Islet precursor cell (in vitro differentiated cells): ENCODE data around the gene ZNF48.
"Not testable (repeated sequence)": the region's sequence is repeated elsewhere in the genome, so short reads cannot be mapped to it uniquely, and the experiment has no call there.

Experiments used
- DNase-seq: peaks from one replicate; pipeline ENCODE4 v3.0.0-alpha.2; 2018

ZNF48 gene

DNA sequence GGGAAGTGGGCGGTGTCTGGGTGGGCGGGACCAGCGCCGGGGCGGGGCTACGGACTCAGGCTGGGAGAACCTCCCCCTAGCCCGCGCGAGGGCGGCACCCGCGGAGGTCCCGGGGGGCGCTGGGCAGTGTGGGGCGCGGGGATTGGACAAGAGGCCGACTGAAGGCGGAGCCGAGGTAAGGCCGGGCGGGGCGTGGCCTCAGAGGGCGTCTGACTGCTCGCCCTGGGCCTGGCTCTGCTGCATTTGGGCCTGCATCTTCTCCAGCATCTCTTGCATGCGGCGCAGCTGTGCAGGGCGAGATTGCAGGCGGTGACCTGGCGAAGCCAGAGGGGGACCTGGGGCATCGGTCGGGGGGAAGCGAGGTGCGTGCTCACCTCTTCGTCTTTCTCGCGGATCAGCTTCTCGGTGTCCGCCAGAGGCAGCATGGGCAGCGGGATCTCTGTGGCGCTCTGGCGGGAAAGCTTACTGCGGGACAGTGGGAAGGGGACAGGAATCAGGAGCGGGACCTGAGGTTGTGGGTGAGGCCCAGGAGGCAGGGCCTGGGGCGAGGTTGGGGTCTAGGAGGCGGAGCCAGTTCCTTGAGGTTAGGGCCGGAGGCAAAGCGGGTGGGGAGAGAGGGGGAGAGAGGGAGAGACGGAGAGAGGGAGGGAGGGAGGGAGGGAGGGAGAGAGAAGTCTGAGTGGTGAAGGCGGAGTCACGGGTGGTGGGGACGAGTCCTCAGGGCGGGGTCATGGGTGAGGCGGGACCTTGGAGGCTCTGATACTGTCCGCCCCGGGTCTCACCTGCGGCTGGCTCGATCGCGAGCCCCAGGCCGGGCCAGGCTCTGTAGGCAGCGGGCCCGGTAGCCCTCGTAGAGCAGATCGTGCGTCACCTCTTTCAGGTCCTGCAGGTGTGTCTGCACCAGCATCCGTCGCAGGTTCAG lies 16.7 kb upstream of the ZNF48 start:
- peak; percentile 100 for DNase-seq

DNA sequence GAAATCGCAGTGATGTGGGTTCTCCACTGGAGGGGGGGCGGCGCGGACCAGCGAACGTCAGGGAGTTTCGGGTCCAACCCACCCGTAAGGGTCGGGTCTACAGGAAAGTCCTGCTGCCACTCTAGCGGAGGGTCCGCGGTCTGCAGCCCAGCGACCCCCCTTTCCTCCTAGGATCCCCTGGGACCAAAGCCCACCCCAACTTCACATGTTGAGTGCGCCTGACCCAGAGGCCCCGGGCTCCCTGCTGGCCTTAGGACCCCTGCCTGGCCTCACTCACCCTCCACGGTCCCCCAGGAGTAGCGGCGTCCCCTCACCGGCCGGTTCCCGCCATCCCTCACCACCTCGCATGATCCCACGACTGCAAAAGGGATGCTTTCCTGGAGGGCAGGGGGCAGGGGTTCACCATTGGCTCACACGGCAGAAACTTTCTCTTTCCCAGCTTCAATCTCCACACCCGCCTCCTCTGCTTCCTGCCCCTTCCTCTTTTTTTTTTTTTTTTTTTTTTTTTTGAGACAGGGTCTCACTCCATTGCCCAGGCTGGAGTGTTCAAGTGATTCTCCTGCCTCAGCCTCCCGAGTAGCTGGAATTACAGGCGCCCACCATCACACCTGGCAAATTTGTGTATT lies 15.9 kb upstream of the ZNF48 start:
- DNase-seq = no peak

DNA sequence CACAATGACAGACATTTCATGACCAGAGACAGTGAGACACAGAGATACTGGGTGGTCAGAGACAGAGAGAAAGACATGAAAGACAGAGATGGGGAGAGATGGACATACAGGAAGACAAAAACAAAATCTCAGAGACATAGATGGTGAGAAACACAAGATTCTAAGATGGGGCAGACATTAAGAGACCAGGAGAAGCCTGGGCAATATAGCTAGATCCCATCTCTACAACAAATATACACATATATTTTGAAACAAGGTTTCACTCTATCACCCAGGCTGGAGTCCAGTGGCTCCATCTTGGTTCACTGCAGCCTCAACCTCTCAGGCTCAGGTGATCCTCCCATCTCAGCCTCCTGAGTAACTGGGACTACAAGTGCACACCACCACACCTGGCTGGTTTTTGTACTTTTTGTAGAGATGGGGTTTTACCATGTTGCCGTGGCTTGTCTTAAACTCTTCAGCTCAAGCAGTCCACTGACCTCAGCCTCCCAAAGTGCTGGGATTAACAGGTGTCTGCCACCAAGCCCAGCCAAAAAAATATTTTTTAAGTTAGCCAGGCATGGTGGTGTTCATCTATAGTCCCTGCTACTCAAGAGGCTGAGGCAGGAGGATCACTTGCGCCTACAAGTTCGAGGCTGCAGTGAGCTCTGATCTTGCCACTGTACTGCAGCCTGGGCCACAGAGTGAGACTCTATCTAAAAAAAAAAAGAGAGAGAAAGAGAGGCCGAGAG lies 15.0 kb upstream of the ZNF48 start:
- DNase-seq = no peak

DNA sequence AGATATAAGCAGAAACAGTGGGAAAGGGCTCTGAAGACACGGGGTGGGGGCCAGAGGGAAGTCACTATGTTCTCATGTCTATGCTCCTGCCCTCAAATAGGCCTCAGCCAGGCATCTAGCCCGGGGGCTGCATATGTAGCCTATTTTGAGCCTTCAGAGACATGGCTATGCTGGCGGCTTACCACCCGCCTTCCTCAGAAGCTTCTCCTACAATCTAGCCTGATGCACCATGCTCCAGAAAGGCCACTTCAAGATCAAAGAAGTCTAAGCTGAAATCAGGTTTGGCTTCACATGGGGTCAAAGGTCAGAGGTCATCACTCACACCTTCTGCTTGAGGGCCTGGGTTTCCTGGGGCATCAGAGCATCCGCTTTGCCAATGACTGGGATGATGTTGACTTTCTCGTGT lies 14.4 kb upstream of the ZNF48 start:
- no peak for DNase-seq

DNA sequence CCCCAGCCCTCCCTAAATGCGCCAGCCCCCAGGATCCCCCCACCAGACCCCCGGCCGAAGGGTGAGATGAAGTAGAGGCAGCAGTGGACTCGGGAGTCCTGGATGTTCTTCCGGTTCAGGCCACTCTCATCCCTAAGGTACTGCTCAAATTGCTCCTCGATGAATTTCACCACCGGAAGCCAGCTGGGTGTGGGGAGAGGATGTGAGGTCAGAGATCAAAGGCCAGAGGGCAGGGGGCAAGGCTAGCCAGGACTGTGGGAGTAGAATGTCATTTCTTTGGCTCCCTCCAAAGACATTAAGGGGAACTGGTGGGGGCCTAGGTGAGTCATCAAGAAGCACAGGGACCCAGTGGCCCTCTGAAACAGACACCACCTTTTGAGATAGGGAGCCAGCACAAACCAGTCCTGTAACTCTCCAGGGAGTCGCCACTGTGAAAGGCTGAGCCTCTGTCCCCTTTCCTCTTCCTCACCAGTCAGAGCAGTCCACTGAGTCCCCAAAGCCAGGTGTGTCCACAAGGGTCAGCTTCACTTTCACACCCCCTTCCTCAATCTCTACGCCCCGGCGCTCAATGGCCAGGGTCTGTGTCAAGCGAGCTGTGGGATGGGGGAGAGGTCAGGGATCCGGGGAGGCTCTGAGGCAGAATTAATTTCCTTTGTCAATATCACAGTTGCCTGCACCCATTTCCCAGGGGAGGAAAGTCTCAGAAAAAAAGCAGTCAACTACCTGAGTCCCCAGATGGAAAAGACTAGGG lies 13.8 kb upstream of the ZNF48 start:
- no peak for DNase-seq

DNA sequence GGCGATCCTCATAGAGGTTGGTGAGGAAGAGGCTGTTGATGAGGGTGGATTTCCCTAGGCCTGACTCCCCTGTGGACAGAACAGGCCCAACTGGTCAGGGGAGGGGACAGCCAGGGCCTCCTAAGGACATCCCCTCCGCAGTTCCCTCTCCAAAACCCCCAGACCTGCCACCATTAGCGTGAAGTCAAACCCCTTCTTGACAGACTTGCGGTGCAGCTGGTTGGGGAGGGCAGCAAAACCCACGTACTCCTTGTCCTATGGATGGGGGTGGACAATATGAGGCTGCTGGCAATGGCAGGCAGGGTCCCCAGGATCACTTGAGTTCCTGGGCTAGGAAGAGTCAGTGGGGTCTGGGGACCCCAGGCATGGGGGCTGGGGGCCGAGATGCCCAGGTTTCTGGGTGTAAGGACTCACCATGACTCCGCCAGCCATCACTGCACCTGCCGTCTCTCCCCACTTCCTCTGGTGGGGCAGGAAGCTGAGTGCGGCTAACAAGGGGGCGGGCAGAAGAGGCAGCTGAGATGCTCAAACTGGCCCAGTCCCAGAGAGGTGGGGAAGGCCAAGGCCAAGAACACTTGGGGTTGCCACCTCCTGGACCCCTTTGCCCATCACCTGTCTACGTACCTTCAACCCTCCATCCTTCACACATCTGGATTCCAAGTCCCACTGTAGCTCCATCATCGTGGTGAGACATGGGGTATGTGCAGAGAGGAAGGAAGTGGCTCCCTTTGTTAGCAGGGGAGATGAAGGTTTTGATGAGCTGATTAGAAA lies 12.9 kb upstream of the ZNF48 start, which contains the start of gene SEPTIN1:
SEPTIN1 (minus strand) TSS at position 451 of the 771 bp plus-strand sequence; CDS start at position 432, 19 bp downstream.
- no peak for DNase-seq

DNA sequence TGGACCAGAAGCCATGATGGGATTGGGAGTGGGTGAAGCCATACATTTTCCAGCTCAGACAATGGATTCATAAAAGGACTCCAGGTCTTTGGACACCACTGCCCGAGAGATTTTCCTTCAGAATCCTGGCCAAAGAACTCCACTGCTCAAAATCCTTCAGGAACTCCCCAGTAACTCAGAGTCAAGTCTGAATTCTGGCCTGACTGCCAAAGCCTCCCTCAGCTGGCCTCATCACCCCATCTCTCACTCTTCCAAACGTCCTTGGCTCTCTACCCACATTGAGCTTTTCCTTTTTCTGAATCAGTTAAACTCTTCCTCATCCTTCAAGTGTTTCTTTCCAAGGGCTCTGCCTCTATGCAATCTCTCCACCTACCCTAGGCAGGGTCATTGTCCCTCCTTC lies 11.7 kb upstream of the ZNF48 start:
- no peak for DNase-seq

DNA sequence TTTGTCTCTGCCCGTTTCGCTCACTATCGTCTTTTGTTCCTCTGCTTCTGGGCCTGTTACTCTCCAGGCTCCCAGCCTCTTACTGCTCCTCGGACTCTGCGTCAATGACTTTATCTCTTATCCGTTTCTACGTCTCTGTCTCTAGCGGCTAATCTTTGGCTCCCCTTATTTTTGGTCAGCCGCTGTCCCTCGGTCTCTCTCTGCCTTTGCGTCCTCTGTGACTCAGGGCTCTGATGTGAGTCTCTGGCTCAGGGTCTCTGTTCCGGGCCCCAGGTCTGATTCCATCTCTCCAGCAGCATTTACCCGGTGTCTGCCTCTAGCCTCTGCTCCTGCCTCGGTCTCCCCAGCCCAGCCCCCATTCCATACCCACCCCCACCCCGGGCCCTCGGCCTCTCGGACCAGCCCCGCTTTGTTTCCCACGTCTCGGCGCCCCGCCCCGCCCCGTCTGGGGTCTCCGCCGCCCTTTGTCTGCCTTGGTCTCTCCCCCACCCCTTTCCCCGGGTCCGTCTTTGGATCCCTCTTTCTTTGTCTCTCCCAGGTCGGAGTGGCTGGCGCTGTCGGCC lies 547 bp upstream of the ZNF48 start:
- DNase-seq = no peak

DNA sequence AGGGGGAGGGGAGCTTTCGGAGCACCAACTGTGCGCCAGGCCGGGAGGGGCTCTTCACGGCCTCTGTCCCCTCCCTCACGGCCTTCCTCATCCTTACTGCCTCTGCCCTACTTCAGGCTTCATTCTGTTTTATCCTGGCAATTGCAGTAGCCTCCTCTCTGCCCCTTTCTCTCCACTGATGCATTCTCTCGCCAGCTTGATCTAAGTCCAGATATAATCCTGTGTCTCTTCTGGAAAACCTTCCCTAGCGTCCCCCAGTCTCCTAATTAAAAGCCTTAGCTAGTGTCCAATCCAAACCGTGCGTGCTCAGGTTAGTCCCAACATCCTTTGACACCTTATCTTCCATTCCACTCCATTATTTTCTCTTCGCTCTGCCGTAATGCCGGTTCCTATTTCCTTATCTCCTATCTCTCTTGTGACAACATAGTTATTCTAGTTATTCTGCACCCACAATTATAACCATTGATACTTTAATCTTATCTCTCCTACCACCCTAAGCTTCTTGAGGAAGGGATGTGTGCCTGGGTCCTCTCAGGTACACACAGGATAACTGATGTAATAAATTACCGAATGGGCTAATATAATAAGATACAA lies 869 bp downstream of the ZNF48 start:
- no peak for DNase-seq

DNA sequence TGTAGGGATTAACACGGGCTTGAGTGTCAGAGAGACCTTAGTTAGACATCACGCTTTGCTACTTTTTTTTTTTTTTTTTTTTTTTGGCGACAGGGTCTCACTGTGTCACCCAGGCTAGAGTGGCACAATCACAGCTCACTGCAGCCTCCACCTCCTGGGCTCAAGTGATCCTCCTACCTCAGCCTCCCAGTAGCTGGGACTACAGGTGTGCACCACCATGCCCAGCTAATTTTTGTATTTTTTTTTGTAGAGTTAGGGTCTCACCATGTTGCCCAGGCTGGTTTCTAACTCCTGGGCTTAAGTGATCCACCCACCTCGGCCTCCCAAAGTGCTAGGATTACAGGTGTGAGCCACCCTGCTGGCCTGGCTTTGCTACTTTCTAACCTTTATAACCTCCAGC lies 1.4 kb downstream of the ZNF48 start:
- DNase-seq = not testable (repeated sequence)

DNA sequence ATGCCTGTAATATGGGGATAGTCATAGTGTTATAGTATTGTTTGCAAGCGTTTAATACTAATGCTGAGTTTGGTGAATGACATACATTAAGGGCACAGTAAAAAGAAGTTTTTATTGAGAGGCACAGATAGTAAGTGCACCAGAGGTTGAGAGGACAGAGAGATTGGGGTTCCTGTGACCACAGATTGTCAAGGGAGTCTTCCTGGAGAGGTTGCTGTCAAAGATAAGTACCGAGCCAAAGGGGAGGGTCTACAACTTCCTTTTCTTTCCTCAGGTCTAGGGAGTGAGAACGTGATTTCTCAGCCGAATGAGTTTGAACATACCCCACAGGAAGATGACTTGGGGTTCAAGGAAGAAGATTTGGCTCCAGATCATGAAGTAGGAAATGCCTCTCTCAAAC lies 1.8 kb downstream of the ZNF48 start:
- no peak for DNase-seq

DNA sequence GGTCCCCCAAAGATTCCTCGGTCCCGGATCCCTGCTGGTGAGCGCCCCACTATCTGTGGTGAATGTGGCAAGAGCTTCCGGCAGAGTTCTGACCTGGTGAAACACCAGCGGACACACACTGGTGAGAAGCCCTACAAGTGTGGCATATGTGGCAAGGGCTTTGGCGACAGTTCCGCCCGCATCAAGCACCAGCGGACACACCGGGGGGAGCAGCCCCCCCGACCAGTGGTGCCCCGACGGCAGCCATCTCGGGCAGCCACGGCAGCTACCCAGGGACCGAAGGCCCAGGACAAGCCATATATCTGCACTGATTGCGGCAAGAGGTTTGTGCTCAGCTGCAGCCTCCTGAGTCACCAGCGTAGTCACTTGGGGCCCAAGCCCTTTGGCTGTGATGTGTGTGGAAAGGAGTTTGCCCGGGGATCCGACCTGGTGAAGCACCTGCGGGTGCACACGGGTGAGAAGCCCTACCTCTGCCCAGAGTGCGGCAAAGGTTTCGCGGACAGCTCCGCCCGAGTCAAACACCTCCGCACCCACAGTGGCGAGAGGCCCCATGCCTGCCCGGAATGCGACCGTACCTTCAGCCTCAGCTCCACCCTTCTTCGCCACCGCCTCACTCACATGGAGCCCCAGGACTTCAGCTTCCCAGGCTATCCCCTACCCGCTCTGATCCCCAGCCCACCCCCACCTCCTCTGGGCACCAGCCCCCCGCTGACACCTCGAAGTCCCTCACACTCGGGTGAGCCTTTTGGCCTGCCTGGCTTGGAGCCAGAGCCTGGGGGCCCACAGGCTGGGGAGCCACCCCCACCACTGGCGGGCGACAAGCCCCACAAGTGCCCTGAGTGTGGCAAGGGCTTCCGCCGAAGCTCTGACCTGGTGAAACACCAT lies 2.8 kb downstream of the ZNF48 start:
- no peak for DNase-seq

DNA sequence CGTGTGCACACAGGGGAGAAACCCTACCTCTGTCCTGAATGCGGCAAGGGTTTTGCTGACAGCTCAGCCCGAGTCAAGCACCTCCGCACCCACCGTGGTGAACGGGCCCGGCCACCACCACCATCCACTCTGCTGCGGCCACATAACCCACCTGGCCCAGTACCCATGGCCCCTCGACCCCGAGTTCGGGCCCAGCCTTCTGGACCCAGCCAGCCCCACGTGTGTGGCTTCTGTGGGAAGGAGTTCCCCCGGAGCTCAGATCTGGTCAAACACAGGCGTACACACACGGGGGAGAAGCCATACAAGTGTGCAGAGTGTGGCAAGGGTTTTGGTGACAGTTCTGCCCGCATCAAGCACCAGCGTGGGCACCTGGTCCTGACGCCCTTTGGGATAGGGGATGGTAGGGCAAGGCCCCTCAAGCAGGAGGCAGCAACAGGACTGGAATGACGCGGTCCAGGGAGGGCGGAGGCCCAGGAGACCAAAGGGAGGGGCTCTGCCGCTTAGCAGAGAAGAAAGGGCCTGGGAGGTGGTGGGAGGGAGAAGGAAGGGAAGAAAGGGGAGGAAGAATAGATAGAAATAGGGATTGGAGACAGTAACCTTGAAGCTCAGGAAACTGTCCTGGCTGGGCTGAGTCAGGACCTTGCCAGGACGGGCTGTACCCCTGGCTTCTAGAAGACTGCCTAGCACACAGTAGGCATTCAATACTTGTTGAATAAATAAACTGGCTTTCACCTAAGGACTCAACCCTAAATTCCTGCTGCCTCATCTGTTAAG lies 3.6 kb downstream of the ZNF48 start:
- peak; percentile 77 for DNase-seq

DNA sequence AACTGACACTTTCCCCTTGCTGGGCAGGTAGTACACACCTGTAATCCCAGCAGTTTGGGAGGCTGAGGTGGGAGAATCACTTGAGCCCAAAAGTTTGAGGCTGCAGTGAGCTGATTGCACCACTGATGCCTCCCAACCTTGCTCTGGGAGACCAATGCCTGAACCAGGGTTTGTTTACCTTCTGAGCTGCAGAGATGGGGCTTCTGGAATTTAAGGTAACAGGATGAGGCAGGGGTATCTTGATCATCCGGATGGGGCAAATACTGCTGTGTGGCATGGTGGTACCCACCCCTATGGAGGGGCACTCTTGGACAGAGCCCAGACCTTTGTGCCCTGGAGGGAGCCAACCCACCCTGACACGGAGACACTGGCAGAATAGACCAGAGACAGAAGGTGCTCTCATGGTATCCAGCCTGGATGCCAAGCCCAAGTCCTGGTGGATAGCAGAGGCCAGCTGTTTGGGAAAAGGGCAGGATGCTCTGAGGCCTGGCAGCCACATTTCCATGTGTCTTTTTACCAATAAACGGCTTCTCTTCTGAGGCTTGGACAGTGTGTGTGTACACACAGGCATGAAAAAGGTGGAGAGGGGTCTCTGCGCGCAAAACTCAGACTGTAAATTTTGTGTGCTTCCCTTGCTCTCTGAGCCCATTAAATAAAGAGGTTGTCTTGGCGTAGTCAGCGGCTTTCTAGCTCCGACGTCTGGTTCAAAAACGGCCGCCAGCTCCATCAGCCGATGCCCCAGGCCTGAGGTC lies 4.4 kb downstream of the ZNF48 start:
- DNase-seq = no peak

DNA sequence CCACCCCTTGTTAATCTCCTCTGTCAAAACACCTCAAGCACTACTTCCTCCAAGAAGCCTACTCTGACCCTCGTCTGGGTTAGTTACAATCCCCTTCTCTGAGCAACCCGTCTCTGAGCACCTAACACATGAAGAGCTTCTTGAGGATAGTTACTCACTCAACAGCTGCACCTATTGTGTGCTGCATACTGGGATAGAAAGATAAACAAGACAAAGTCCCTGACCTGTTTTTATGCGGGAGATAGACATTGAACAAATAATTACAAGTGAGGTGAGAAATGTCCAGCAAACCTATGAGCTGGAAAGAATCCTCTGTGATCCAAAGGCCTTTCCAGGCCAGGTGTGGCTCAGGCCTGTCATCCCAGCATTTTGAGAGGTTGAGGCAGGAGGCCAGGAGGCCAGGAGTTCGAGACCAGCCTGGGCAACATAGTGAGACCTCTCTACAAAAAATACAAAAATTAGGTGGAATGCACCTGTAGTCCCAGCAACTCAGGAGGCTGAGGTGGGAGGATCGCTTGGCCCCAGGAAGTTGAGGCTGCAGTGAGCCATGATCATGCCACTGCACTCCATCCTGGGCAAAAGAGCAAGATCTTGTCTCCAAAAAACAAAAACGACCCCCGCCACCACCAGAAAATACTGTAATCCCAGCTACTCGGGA lies 6.7 kb downstream of the ZNF48 start:
- no peak for DNase-seq

DNA sequence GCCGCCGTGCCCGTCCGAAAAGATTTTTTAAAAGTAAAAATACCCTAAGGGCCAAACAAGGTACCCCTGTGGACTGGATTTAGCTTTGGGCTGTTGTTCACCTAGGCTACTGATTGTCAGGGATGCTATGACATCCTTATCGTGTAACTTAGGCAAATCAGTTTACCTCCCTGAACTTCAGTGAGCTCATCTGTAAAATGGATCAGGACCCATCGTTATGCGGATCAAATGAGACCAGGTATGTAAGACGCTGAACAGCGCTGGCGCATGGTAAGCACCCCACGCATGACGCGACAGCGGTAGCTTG lies 11.5 kb downstream of the ZNF48 start:
- no peak for DNase-seq

DNA sequence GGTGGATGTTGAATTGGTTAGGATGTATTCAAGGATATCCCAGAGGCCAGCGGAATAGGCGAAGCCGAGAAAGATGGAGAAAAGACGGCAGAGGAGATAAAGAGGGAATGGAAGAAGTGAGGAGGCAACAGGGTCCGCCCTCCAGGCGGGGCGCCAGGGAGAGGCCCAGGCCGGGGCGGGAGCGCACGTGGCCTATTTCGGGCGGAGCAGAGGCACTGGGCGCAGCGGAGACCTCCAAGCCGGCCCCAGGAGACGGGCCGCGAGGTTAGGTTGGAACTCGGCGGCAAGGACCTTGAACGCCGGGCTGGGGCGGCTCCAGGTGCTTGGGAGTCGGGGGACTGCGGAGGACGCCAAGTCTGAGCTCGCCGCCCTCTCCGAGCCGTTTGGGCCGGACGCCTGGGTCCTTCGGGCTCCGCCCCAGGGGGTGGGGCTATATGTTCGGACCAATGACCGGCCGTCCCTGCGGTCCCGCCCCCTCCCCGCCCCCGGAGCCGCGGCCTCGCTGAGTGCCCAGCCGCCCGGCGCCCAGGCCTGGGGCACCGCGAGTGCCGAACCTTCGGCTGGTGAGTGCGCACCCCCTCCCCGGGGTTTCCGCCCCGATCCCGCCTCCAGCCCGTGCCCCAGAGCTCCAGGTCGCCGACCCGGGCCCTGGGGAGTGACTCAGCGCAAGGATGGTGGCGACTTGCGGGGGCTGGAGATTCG lies 12.0 kb downstream of the ZNF48 start, which contains the start of gene ZNF771:
ZNF771 (plus strand) TSS at position 505 of the 702 bp plus-strand sequence. CDS start 448 bp downstream, outside the sequence.
- peak; percentile 93 for DNase-seq
